Left lung (tissue), 10 donors: ENCODE results near the gene FAM89A. TPM values are rescaled to one million over a fixed set of nuclear protein-coding genes. Genes with fewer than 3 reads are reported as not detected.
"Not testable (repeated sequence)": the region's sequence is repeated elsewhere in the genome, so short reads cannot be mapped to it uniquely, and the experiment has no call there.

ENCODE experiments used
- ATAC-seq: fragments of 200-7000 bp; cut with Tn5 transposase; one replicate; pipeline ENCODE4 v1.9.1; 2020; ENCODE audit warnings: moderate library complexity
- DNase-seq, 4 donors: peaks; one replicate each; pipeline ENCODE4 v3.0.0-alpha.2; 2013 to 2020
- H3K27ac ChIP-seq, 2 donors: fragments of 200-600 bp; sonication (generic) in 1 of 2; one replicate each; pipeline versions ENCODE4 v1.5.0 to v1.8.0; 2020 to 2021
- H3K27me3 ChIP-seq, 2 donors: fragments of 200-600 bp; sonication (generic) in 1 of 2; one replicate each; pipeline versions ENCODE4 v1.5.0 to v1.8.0; 2020 to 2021
- H3K36me3 ChIP-seq, 2 donors: fragments of 200-600 bp; sonication (generic) in 1 of 2; one replicate each; pipeline versions ENCODE4 v1.5.0 to v1.8.0; 2020 to 2021
- H3K4me1 ChIP-seq, 2 donors: fragments of 200-600 bp; one replicate each; pipeline ENCODE4 v1.8.0; 2021
- H3K4me3 ChIP-seq, 2 donors: fragments of 200-600 bp; sonication (generic) in 1 of 2; one replicate each; pipeline versions ENCODE4 v1.5.0 to v1.8.0; 2020 to 2021; ENCODE audit warnings: mild to moderate bottlenecking in 1 of 2
- H3K9me3 ChIP-seq, 2 donors: fragments of 200-600 bp; sonication (generic) in 1 of 2; one replicate each; pipeline versions ENCODE4 v1.5.0 to v1.8.0; 2020 to 2021
- intact Hi-C, 2 donors: fragments of 100-400 bp; cut with DNase I; formaldehyde crosslinking; loops; one replicate each; pipeline versions ENCODE4 v1.11.2 to v1.14.2; 2022
- polyA plus RNA-seq, 6 donors: library from polyadenylated mRNA; unstranded; fragments of 120-200 nt; gene quantifications; one replicate each; pipeline ENCODE4 v1.2.1, GENCODE V29; 2013; ENCODE audit not compliant: insufficient read length in 6 of 6
- total RNA-seq, 2 donors: library from RNA; stranded (reverse); fragmentation: NEBNext Ultra II Directional; extraction: Animal tissue kit (Norgen Biotek cat#: 25700); gene quantifications; one replicate each; pipeline ENCODE4 v1.2.1, GENCODE V29; 2021
- TF ChIP-seq, protein P1 (sequence below), 2 donors: fragments of 200-600 bp; sonication (generic) in 1 of 2; IDR thresholded peaks; one replicate each; pipeline versions ENCODE4 v1.5.0 to v1.8.0; 2021; ENCODE audit warnings: antibody characterized with exemption in 2 of 2
- donor health status: DM: no; HTN: yes; CAD: no.
- donor health status: DM: no; HTN: no; CAD: no.

FAM89A gene
- total and polyA plus RNA-seq, 8 donors: 12.3 to 26.6 (median 18.5) TPM

DNA sequence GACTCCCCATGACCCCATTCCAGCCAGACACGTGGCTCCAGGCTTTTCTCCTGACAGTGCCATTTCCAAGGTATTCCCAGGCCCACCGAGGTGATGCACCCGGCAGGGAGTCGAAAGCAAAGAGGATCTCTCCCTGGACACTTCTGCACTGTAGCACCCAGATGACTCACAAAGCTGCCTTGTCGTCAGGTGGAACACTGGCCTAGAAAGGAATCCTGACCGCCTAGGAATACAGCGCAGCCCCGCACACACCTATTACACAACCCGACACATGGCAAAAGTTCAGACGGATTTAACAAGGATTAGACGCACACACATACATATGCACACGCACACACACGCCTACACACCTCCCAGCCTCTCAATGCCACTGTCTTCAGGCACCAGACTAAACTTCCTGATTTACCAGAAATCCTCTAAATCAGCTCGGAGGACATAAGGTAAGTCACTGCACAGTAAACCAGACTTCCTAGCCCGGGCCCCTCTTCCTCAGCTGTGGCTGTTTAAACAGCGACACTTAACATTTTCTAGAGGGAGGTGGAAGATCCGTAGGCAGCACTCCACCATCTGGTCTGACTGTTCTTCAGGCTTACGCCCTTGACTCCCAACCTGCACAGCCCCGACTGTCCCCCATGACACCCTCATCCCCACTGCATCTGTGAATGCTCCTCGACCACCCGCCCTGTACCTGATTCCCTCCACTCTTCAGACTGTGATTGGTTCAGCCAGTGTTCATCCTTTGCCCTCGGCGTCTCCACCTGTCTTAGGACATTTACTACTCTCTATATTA is 12.7 kb downstream of the FAM89A start:
- TF ChIP-seq, protein P1, sequence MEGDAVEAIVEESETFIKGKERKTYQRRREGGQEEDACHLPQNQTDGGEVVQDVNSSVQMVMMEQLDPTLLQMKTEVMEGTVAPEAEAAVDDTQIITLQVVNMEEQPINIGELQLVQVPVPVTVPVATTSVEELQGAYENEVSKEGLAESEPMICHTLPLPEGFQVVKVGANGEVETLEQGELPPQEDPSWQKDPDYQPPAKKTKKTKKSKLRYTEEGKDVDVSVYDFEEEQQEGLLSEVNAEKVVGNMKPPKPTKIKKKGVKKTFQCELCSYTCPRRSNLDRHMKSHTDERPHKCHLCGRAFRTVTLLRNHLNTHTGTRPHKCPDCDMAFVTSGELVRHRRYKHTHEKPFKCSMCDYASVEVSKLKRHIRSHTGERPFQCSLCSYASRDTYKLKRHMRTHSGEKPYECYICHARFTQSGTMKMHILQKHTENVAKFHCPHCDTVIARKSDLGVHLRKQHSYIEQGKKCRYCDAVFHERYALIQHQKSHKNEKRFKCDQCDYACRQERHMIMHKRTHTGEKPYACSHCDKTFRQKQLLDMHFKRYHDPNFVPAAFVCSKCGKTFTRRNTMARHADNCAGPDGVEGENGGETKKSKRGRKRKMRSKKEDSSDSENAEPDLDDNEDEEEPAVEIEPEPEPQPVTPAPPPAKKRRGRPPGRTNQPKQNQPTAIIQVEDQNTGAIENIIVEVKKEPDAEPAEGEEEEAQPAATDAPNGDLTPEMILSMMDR (IDR thresholded peaks at IDR 0.05): no peak
- intact Hi-C loops: no loop called here
- Histone ChIP-seq H3K4me1 (peaks cover 0 to 22% of the 10 kb centered on the region in 2 donors), H3K27me3 (no peaks in the 10 kb centered on the region), H3K36me3 (no peaks in the 10 kb centered on the region), H3K27ac (no peak overlapping the region), H3K4me3 (no peak overlapping the region), H3K9me3 (no peaks in the 10 kb centered on the region)
- DNase-seq: no peak
- ATAC-seq: peak; percentile 77

GRCh38 chr1:231026576-231026975 is 13.5 kb downstream of the FAM89A start:
- DNase-seq (no peak), ATAC-seq (no peak)
- intact Hi-C loops: no loop called here
- Histone ChIP-seq H3K27ac (no peak overlapping the region), H3K27me3 (no peaks in the 10 kb centered on the region), H3K4me3 (no peak overlapping the region), H3K9me3 (no peaks in the 10 kb centered on the region), H3K36me3 (no peaks in the 10 kb centered on the region), H3K4me1 (peaks cover 0 to 26% of the 10 kb centered on the region in 2 donors)
- TF ChIP-seq, protein P1 (IDR thresholded peaks at IDR 0.05): no peak

DNA sequence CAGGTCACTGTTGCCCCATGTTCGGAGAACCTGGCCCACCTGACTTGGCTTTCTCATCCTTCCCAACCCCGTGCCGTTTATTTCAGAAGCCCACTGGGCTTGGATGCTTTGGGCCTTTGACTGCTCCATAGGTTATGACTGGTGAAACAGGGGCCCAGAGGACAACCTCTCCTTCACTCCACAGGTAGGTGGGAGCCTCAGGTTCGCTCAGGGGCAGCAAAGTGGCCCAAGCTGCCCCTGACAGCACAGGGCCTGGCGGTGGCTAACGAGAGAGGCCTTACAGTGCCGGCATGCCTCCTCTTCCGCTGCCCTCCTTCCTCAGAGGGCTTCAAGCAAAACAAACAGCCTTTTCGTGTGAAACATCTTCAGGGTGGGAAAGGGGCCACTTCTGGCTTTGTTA is 16.9 kb downstream of the FAM89A start:
- no peak for ATAC-seq
- no peaks in the 10 kb centered on the region for H3K9me3 ChIP-seq
- peaks cover 4 to 33% of the 10 kb centered on the region in 2 donors for H3K4me1 ChIP-seq
- no peak overlapping the region for H3K27ac ChIP-seq
- H3K36me3 ChIP-seq: peaks cover 0 to 9% of the 10 kb centered on the region in 2 donors
- DNase-seq: no peak
- TF ChIP-seq, protein P1 (IDR thresholded peaks at IDR 0.05): no peak
- intact Hi-C loops: no loop called here
- H3K4me3 ChIP-seq: no peak overlapping the region
- no peaks in the 10 kb centered on the region for H3K27me3 ChIP-seq

DNA sequence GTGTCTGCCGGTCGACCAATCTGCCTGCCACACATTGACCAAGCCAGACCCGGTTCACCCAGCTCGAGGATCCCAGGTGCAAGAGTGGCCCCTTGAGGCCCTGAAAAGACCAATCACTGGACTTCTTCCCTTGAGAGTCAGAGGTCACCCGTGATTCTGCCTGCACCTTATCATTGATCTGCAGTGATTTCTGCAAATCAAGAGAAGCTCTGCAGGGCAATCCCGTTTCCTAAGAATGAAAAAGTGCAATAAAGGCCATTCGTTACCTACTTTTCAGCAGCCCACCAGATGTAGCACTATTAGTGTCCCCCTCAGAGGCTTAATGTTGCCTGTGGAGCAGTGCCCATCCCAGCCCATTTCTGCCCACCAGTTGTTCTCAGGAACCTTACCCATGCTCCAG is 17.5 kb downstream of the FAM89A start:
- intact Hi-C loops, H3K27ac ChIP-seq, DNase-seq, ATAC-seq, H3K36me3 ChIP-seq, H3K9me3 ChIP-seq, H3K4me3 ChIP-seq, H3K27me3 ChIP-seq: not testable (repeated sequence)
- H3K4me1 ChIP-seq: peaks cover 4 to 27% of the 10 kb centered on the region in 2 donors

DNA sequence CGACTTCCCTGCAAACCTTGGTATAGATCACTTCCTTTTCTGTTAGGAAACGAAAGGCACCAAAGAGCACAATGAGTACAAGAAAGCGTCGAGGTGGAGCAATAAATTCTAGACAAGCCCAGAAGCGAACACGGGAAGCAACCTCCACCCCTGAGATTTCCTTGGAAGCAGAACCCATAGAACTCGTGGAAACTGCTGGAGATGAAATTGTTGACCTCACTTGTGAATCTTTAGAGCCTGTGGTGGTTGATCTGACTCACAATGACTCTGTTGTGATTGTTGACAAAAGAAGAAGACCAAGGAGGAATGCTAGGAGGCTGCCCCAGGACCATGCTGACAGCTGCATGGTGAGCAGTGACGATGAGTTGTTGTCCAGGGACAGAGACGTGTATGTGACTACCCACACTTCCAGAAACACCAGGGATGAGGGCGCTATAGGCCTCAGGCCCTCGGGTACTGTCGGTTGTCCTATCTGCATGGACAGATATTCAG is 18.5 kb downstream of the FAM89A start:
- DNase-seq (no peak), ATAC-seq (no peak)
- Histone ChIP-seq H3K36me3 (peaks cover 0 to 9% of the 10 kb centered on the region in 2 donors), H3K27ac (peak overlapping the region in 1 of 2 donors; percentile 51), H3K4me3 (no peak overlapping the region), H3K9me3 (no peaks in the 10 kb centered on the region), H3K27me3 (no peaks in the 10 kb centered on the region), H3K4me1 (peaks cover 4 to 25% of the 10 kb centered on the region in 2 donors)
- TF ChIP-seq, protein P1 (IDR thresholded peaks at IDR 0.05): no peak
- intact Hi-C loops: no loop called here
